Astrocyte of the cerebellum (primary cell): ENCODE measurements around the gene ADORA2A.

Experiments used
- DNase-seq: peaks from one replicate; pipeline ENCODE4 v3.0.0-alpha.2; 2011; ENCODE audit warnings: low read depth
- H3K4me3 ChIP-seq: 2 replicates; pipeline ENCODE4 v1.5.1; 2011; ENCODE audit warnings: mild to moderate bottlenecking, low read depth, low read length, moderate library complexity
- in situ Hi-C: cut with HindIII; loops from 2 replicates; pipeline ENCODE4 v1.10.0; 2017; ENCODE audit warnings: low sequenced_read_pairs
- TF ChIP-seq, protein P1 (sequence below): IDR thresholded peaks from 2 replicates; pipeline ENCODE4 v1.5.1; 2012; ENCODE audit warnings: low read length, low read depth, moderate library complexity, mild to moderate bottlenecking; ENCODE audit errors: missing control alignments

Gene ADORA2A

DNA sequence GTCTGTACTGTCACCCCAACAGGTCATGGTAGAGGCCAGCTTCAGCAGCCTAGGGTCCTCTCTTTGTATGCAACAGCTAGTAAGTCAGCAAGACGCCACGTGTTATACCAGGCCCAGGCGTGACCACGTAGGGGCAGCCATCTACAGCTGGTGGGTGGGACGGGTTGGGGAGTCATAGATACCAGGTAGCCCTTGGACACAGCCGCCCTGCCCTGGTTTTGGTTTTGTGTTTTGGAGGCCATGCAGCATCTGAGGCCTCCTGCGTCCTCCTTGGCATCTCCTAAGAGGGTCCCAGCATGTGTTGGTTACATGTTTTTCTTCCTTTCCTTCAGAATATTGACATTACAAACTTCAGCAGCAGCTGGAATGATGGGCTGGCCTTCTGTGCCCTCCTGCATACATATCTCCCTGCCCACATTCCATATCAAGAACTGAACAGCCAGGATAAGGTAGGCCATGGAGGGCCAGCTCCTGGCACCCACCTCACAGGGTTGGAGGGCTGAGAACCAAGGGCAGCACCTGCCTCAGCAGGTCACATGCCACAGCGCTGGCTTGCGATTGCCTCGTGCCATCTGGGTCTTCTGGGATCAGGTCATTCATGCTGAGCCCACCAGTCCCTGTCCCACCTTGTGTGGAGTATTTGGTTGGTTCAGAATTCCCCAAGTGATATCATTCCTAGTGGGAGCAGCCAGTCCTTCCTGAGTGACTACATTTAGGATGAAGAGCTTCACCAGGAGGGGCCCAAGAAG is 16.0 kb upstream of the ADORA2A start:
- TF ChIP-seq, protein P1, sequence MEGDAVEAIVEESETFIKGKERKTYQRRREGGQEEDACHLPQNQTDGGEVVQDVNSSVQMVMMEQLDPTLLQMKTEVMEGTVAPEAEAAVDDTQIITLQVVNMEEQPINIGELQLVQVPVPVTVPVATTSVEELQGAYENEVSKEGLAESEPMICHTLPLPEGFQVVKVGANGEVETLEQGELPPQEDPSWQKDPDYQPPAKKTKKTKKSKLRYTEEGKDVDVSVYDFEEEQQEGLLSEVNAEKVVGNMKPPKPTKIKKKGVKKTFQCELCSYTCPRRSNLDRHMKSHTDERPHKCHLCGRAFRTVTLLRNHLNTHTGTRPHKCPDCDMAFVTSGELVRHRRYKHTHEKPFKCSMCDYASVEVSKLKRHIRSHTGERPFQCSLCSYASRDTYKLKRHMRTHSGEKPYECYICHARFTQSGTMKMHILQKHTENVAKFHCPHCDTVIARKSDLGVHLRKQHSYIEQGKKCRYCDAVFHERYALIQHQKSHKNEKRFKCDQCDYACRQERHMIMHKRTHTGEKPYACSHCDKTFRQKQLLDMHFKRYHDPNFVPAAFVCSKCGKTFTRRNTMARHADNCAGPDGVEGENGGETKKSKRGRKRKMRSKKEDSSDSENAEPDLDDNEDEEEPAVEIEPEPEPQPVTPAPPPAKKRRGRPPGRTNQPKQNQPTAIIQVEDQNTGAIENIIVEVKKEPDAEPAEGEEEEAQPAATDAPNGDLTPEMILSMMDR, result no peak
- DNase-seq, result no peak
- H3K4me3 ChIP-seq, result no peak overlapping the region
- in situ Hi-C loops, result no loop called here

DNA sequence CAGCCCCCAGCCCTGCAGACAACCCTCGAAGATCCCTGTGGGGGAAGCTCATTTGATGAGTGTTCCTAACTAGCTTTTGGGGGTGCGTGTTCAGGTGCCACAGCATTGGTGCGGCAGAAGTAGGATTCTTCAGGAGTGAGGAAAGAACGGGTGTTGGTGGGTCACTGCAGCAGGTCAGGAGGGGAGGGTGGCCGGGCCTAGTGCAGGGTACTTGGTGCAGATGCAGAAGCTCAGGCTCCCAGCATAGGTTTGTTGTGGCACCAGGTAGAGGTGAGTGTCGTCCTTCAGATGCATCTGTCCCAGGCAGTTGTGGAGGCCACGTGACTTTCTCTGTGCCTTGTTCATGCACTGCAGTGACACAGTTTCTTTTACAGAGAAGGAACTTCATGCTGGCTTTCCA is 15.1 kb upstream of the ADORA2A start:
- TF ChIP-seq, protein P1, result no peak
- no peak for DNase-seq

GRCh38 chr22:24413271-24413670 is 14.1 kb upstream of the ADORA2A start:
- H3K4me3 ChIP-seq, result no peak overlapping the region
- in situ Hi-C loops, result no loop called here
- TF ChIP-seq, protein P1, result no peak
- no peak for DNase-seq

More for the DNA sequence above, 15.1 kb upstream of the ADORA2A start:
- no peak overlapping the region for H3K4me3 ChIP-seq
- in situ Hi-C loops, result no loop called here

DNA sequence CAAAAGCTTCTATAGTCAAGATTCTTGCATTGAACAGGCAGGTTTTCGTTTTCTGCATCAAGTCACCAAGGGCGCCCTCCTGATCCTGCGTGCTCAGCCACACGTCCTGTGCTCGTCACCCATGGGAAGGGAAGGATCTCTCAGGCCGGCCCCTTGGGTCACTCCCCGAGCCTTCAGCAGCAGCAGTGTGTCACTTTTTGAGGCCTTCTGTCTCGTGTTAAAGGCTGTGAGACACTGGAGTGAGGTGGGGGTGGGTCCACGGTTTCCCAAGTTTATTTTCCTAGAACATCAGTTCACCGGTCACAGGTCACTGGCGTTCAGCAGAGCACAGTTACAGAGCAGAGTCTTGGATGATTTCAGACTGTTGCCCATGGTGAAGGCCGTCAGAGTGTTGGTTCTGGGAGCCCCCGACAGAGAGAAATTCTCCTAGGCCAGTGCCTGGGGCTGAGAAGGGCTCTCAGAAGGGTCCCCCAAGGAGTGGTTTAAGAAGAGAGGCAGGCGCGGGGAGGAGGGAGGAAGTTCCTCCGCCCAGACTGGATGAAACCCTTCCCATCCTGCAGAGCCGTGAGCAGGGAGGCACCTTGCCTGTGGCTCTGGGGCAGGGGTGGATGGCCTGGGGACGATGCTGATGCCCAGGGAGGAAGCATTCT is 13.5 kb upstream of the ADORA2A start:
- TF ChIP-seq, protein P1, result no peak
- in situ Hi-C loops, result no loop called here

DNA sequence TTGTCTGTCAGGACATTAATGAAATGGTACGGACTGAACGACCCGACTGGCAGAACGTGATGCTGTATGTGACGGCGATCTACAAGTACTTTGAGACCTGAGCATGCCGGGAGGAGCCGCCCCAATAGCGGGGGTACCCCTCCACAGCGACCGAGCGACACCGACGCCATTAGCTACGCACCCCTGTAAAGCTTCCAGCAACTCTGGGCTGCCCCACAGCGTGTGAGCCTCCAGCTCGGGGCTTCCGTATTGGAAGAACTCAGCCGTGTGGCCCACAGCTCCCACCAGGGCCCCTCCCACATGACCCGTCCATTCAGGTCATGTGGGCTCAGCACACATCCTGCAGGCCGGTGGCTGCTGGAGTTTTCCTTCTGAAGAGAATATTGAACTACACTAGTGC is 12.9 kb upstream of the ADORA2A start:
- no peak for DNase-seq
- TF ChIP-seq, protein P1, result no peak
- no peak overlapping the region for H3K4me3 ChIP-seq
- in situ Hi-C loops, result no loop called here

More for the DNA sequence above, 13.5 kb upstream of the ADORA2A start:
- no peak overlapping the region for H3K4me3 ChIP-seq
- no peak for DNase-seq

- in situ Hi-C loops, result no loop called here
- TF ChIP-seq, protein P1, result no peak
- H3K4me3 ChIP-seq, result no peak overlapping the region
- no peak for DNase-seq
Observed at GRCh38 chr22:24414984-24415945, 12.1 kb upstream of the ADORA2A start.
